Activated naive CD4-positive, alpha-beta T cell treated with anti-CD3 and anti-CD28 coated beads, Interleukin-2, amount 50 U/mL, for 72 hours (primary cell): ENCODE measurements around the gene CACNA2D4. TPM values are rescaled to one million over a fixed set of nuclear protein-coding genes. Genes with fewer than 3 reads are reported as not detected.
A peak's percentile ranks its signal among the peaks of the same experiment; 100 is the strongest.

Experiments
- ATAC-seq, 2 donors: fragments of 150-1000 bp; cut with Tn5 transposase; 2 replicates each; pipeline ENCODE4 v1.10.0; 2021; ENCODE audit warnings: mild to moderate bottlenecking in 2 of 2, moderate library complexity in 2 of 2
- DNase-seq, 2 donors: peaks; one replicate each; pipeline ENCODE4 v3.0.0; 2021 to 2022; ENCODE audit warnings: low spot score in 2 of 2
- H3K27ac Mint-ChIP-seq, 2 donors: one replicate each; pipeline ENCODE4 v1.8.0; 2022; ENCODE audit warnings: mild to moderate bottlenecking in 2 of 2, mixed read lengths in 2 of 2
- H3K36me3 Mint-ChIP-seq, 2 donors: one replicate each; pipeline ENCODE4 v1.8.0; 2022; ENCODE audit warnings: mixed read lengths in 2 of 2
- H3K9me3 Mint-ChIP-seq, 2 donors: one replicate each; pipeline ENCODE4 v1.8.0; 2022; ENCODE audit warnings: mixed read lengths in 2 of 2
- total RNA-seq, 2 donors: library from RNA; stranded (reverse); gene quantifications; one replicate each; pipeline ENCODE4 v1.2.3, GENCODE V29; 2022

CACNA2D4 gene
- total RNA-seq, 2 donors from 2014 or later = 3.8 to 5.4 TPM

- Mint-ChIP-seq H3K27ac (peak overlapping the region in 1 of 2 donors; percentile 78), H3K36me3 (no peaks in the 10 kb centered on the region), H3K9me3 (no peaks in the 10 kb centered on the region)
- peak in 1 of 2 donors; percentile 53 for DNase-seq
- peak; percentile 30 to 32 for ATAC-seq
Measured at GRCh38 chr12:1791104-1791841, 127.2 kb downstream of the CACNA2D4 start.

DNA sequence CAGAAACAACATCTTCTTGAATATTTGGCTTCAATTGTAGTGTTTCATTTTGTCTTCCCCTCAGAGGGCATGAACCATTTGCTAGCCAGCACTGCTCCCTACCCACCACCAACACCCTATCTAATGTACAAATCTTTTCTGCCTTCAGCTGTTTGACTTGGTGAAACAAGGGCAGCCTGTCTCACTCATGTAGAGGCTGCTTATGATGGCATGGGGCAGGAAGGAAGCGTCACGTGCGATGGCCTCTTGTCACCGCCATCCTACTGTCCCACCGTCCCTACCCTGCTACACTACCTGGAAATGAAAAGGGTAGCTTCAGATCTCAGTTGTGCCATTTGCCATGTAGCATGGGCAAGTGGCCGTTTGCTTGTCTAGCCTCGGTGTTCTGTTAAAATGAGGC is 128.0 kb downstream of the CACNA2D4 start:
- DNase-seq (no peak), ATAC-seq (no peak)
- H3K9me3 Mint-ChIP-seq = no peaks in the 10 kb centered on the region
- H3K36me3 Mint-ChIP-seq = no peaks in the 10 kb centered on the region
- H3K27ac Mint-ChIP-seq = peak overlapping the region in 1 of 2 donors; percentile 78

GRCh38 chr12:1787714-1788113 is 130.7 kb downstream of the CACNA2D4 start:
- ATAC-seq = no peak
- Mint-ChIP-seq H3K27ac (no peak overlapping the region), H3K36me3 (no peaks in the 10 kb centered on the region)

GRCh38 chr12:1782215-1782614 is 136.2 kb downstream of the CACNA2D4 start:
- Mint-ChIP-seq H3K9me3 (no peaks in the 10 kb centered on the region), H3K36me3 (no peaks in the 10 kb centered on the region), H3K27ac (no peak overlapping the region)
- no peak for ATAC-seq
- DNase-seq = no peak

More at GRCh38 chr12:1787714-1788113, 130.7 kb downstream of the CACNA2D4 start:
- no peaks in the 10 kb centered on the region for H3K9me3 Mint-ChIP-seq
- DNase-seq = no peak

GRCh38 chr12:1781772-1782171 is 136.7 kb downstream of the CACNA2D4 start:
- DNase-seq (no peak), ATAC-seq (no peak)
- Mint-ChIP-seq H3K36me3 (peaks cover 0 to 1% of the 10 kb centered on the region in 2 donors), H3K27ac (no peak overlapping the region), H3K9me3 (no peaks in the 10 kb centered on the region)

DNA sequence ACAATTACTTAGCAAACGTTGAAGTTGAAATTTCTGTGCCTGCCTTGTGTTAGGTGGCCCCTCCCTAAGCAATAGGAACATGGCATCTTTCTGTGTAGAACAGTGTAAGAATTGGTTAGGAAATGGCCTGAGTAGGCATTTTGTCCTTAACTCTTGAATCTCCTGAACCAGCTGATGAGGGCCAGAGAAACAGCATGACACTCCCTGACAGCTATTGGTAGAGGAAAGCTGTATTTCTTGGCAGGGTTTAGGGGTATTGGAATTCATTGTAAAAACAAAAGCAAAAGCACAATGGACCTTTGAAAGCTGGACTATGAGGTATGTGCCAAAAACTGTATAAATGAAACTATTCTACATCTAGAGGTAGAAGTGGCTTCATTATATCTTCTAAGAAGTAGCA is 138.7 kb downstream of the CACNA2D4 start:
- H3K36me3 Mint-ChIP-seq = peaks cover 0 to 7% of the 10 kb centered on the region in 2 donors
- H3K27ac Mint-ChIP-seq = no peak overlapping the region
- ATAC-seq (no peak), DNase-seq (no peak)
- no peaks in the 10 kb centered on the region for H3K9me3 Mint-ChIP-seq

DNA sequence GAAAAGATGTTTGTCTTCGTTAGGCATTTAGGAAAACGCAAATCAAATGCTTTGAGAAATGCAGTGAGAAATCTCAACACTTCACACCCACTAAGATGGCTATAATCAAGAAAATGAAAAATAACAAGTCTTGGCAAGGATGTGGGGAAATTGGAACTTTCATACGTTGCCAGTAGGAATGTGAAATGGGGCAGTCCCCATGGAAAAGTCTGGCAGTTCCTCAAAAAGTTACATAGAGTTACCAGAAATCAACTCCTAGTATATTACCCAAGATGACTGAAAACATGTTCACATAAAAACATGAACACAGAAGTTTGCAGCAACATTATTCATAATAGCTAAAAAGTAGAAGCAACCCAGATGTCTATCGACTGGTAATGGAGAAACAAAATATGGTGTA is 139.5 kb downstream of the CACNA2D4 start:
- DNase-seq = no peak
- peaks cover 0 to 7% of the 10 kb centered on the region in 2 donors for H3K36me3 Mint-ChIP-seq
- no peak overlapping the region for H3K27ac Mint-ChIP-seq
- no peaks in the 10 kb centered on the region for H3K9me3 Mint-ChIP-seq
- no peak for ATAC-seq

GRCh38 chr12:1777798-1778197 is 140.7 kb downstream of the CACNA2D4 start:
- Mint-ChIP-seq H3K9me3 (no peaks in the 10 kb centered on the region), H3K27ac (no peak overlapping the region), H3K36me3 (peaks cover 0 to 7% of the 10 kb centered on the region in 2 donors)
- ATAC-seq (no peak), DNase-seq (no peak)

DNA sequence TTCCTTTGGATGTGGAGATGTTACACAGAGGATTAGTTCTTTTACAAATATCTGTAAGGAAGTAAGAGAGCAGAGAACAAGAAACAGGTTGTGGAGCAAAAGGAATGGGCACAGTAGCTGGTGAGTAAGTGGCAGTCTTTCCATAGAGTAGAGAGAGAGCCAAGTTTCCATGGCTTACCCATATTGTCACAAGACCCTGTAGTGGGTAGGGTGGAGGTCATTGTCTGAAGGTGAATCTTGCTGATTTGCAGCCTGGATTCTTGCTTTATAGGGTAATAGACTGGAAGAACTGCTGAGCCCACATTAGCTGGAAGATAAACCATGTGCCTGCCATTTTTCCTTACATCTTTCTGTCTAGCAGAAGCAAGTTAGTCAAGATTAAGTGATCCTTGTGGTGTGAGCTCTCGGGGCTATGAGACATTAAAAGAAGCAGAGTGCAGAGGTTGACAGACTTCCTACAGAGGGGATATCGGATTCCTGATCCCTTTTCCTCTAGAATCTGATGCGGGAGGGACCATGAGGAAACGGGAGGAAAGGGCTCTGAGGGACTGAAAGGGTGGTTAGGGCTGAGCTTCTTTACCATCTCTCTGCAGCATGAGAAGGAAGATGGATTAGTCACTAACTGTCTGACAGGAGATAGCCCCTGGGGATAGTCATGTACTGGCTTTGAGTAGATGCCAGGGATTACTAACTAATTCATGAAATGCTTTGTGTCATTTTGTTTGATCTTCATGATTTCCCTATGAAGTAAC is 142.1 kb downstream of the CACNA2D4 start:
- Mint-ChIP-seq H3K36me3 (peaks cover 0 to 7% of the 10 kb centered on the region in 2 donors), H3K27ac (no peak overlapping the region), H3K9me3 (no peaks in the 10 kb centered on the region)
- ATAC-seq = peak in 1 of 2 donors; percentile 53
- DNase-seq = no peak

DNA sequence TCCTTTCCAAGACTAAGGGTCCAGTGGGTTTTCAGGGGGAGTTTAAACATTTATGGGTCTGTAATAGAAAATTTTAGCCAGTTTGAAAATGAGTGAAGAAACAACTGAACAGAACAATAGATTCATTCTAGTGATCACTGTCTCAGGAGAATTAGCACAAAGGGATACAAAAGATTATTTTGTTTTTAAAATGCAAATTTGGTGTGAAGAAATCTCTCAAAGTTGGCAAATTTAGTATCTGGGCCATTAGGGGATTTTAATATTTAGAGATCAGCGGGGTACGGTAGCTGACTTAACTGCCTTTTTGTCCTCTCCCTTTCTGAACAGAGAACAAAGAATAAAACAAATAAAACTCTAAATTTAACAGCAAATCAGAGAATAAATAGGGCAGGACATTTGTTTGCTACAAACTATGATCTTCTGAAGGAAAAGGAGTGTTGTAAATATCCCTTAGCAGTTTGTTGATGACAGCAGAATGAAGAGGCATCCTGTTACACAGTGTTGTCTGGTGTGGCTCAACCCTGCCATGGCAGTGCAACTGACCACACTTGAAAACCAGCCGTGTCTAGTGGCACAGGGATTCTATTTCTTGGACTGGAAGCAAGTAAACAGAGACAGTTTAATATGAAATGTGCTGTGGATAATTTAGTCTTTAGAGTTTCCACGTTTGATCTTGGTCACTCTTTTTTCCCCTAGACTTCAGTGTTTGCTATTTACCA is 144.4 kb downstream of the CACNA2D4 start:
- Mint-ChIP-seq H3K27ac (no peak overlapping the region), H3K9me3 (no peaks in the 10 kb centered on the region), H3K36me3 (peaks cover 0 to 7% of the 10 kb centered on the region in 2 donors)
- DNase-seq (no peak), ATAC-seq (no peak)

GRCh38 chr12:1769809-1770494 is 148.5 kb downstream of the CACNA2D4 start:
- DNase-seq = no peak
- no peaks in the 10 kb centered on the region for H3K9me3 Mint-ChIP-seq
- H3K27ac Mint-ChIP-seq = no peak overlapping the region
- ATAC-seq = no peak
- no peaks in the 10 kb centered on the region for H3K36me3 Mint-ChIP-seq

DNA sequence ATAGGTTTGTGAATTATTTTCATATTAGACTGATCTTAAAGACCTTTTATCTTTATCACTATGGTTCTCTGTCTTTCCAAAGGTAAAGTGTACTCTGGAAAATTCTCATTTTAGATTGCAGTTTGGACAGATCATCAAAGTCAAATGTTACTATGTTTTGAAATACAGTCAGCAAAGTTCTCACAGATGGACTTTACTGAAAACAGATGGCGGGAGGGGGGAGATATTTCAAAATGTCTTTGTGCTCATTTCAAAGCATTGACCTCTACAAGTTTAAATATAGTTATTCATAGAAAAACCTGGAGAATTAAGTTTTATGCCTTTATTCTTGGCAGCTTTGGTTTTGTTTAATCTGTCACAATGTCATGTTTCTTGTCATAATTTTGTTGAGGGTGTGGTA is 149.8 kb downstream of the CACNA2D4 start:
- DNase-seq = no peak
- ATAC-seq = no peak
- Mint-ChIP-seq H3K9me3 (no peaks in the 10 kb centered on the region), H3K36me3 (no peaks in the 10 kb centered on the region), H3K27ac (no peak overlapping the region)

DNA sequence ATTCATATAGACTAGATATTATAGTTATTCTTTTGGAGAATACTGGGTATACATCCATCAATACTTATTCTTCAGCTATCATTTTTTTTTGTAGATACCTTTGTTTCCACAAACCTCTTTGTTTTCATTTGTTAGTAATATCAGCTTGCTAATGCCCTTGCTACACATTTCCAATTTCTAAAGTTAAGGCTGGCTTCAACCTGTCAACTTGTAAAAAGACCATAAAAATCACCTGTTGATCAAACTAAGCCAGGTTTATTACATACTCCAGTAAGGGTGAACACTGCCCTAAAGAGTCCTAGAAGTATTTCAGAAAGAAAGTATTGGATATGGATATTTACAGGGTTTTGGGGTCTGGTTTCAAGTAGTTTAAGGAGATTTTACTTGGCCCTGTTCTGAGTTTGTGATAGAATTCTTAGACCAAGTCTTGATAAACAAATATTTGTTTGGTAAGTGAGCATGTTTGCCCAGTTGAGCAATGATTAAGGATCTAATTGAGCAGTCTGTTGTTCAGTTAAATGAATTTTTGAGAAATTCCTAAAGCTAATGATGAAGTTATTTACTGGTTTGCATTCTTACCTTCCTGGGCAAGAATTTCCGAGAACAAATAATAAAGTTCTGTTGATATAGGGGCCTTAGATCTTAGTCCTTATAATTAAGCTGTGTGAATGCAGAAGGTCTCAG is 150.9 kb downstream of the CACNA2D4 start:
- H3K9me3 Mint-ChIP-seq = no peaks in the 10 kb centered on the region
- ATAC-seq = no peak
- no peak for DNase-seq
- no peaks in the 10 kb centered on the region for H3K36me3 Mint-ChIP-seq
- no peak overlapping the region for H3K27ac Mint-ChIP-seq

DNA sequence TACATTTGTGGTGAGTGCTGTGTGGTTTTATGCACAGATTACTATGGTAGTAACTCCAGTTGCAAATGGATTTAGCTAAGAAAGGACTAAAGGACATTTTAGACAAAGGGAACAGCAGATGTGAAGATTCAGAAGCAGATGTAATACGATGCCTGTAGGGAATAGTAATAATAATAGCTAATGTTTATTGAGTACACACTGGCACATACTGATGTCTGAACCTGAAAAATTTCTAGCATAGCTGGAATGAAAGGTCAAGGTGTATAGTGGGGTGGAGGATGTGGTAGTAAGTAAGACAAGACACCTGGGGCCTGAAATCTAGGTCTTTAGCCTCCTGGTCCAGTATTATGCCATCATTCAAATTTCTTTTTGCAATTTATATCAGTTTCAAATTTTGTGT is 152.3 kb downstream of the CACNA2D4 start:
- no peak for ATAC-seq
- no peak overlapping the region for H3K27ac Mint-ChIP-seq
- no peaks in the 10 kb centered on the region for H3K36me3 Mint-ChIP-seq
- no peaks in the 10 kb centered on the region for H3K9me3 Mint-ChIP-seq
- no peak for DNase-seq

GRCh38 chr12:1763153-1763552 is 155.3 kb downstream of the CACNA2D4 start:
- DNase-seq (no peak), ATAC-seq (no peak)
- Mint-ChIP-seq H3K27ac (no peak overlapping the region), H3K36me3 (peaks cover 0 to 14% of the 10 kb centered on the region in 2 donors), H3K9me3 (no peaks in the 10 kb centered on the region)

GRCh38 chr12:1761857-1762256 is 156.6 kb downstream of the CACNA2D4 start:
- Mint-ChIP-seq H3K9me3 (no peaks in the 10 kb centered on the region), H3K27ac (no peak overlapping the region), H3K36me3 (peaks cover 5 to 14% of the 10 kb centered on the region in 2 donors)
- ATAC-seq (no peak), DNase-seq (no peak)
